Stimulated activated CD4-positive, alpha-beta T cell treated with anti-CD3 and anti-CD28 coated beads, Interleukin-2, amount 100 ng/mL, for 48 hours (primary cell): ENCODE measurements around the gene SAYSD1.

ENCODE experiments used
- DNase-seq, 2 donors: peaks; one replicate each; pipeline ENCODE4 v3.0.0-alpha.2; 2020

The SAYSD1 gene

DNA sequence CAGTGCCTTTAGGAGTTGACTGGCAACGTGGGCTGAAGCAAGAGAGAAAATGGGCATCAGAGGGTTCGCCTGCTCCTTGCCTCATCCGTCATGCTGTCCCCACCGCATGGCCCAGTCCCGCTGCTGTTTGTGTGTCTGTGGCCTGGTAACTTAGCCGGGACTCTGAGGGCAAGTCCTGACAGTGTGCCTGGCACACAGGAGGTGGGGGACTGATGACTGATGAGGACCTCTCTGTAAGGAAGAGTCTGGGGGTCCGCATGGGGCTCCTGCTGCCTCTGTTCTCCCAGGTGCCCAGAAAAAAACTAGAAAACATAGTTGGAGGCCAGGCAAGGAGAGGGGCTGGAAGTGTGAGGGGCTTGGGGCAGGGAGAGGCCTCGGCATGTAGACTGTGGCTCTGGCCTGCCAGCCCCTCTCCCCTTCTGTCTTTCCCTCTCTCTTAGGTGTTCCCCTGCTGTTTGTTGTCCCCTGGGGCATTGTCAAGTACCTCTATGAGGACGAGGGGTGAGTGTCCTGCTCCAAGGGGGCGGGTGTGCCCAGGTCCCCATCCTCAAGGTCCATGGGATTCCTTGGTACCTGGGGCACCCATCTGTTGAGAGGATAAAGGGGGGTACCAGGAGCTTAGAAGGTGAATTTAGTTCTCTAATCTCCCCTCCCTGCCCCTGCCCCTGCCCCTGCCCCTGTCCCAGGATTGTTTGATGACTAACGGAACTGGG is 36.9 kb downstream of the SAYSD1 start:
- DNase-seq: no peak

DNA sequence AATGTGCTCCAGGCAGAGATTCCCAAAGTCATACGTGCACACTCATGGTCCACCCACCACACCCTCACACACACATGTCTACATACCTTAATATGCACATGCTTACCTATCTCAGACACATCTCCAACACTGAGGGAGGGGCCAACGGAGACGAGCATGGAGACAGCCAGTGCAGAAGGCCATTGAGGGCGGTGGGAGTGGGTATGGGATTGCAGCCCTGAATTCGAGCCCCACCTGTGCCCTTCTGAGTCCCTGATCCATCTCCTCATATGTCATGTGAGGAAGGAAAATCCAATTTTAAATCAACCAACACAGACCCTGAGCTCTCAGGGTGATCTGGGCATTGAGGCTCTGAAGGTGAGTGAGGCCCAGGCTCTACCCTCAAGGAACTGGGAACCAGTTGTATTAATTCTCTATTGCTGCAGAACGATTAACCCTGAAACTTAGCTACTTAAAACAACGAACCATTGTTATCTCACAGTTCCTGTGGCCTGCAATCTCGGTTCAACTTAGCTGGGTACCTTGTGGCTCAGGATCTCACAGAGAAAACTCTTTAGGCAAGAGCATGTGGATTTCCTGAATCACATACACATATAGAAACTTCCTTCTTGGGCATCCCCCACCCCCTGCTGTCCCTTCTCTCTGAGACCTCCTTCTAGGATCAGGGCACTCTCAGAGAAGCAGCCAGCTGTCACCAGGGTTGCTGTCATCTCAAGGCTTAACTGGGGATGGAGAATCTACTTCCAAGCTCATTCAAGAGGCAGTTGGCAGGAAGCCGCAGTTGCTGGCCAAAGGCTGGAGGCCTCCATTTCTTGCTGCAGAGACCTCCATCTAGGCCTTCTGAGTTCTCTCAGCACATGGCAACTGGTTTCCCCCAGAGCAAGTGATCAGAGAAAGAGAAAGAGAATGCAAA is 38.1 kb downstream of the SAYSD1 start:
- DNase-seq: no peak

DNA sequence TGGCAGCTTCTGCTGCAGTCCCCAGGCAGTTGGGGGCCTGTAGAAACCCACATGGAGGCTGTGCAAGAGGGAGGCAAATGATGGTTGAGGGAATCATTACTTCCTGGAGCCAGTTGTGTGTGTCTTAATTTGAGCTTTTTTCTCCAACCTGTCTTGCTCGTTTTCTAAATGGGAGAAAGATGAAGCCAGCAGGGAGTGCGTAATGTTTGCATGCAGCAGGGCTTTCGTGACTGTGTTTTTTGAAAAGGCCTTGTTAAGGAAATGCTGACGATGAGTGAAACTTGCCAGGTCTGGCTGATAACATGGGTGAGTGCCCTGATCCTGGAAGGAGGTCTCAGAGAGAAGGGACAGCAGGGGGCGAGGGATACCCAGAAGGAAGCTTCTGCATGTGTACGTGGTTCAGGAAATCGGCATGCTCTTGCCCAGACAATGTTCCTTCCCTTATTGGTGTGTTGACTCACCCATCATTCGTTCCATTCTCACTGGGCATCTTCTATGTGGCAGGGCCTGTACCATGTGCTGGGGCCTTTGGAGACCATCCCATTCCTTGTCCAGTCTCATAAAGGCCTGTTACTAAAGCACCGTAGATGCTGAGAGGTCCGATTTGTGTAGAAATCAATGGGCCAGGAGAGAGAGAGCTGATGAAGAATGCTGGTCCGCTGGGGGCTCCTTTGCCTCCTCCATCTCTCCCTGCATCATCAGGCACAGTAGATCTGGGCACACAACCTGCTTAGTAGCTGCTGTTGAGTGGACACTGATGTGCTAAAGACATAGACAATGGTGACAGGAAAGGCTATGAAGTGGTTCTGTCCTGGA is 39.0 kb downstream of the SAYSD1 start:
- no peak for DNase-seq

GRCh38 chr6:39075010-39075686 is 39.8 kb downstream of the SAYSD1 start:
- no peak for DNase-seq

GRCh38 chr6:39074486-39074885 is 40.5 kb downstream of the SAYSD1 start:
- DNase-seq: no peak

GRCh38 chr6:39073471-39074355 is 41.3 kb downstream of the SAYSD1 start:
- no peak for DNase-seq

- DNase-seq: no peak
Measured at GRCh38 chr6:39072830-39073229, 42.2 kb downstream of the SAYSD1 start.

GRCh38 chr6:39068391-39068790 is 46.6 kb downstream of the SAYSD1 start:
- no peak for DNase-seq

DNA sequence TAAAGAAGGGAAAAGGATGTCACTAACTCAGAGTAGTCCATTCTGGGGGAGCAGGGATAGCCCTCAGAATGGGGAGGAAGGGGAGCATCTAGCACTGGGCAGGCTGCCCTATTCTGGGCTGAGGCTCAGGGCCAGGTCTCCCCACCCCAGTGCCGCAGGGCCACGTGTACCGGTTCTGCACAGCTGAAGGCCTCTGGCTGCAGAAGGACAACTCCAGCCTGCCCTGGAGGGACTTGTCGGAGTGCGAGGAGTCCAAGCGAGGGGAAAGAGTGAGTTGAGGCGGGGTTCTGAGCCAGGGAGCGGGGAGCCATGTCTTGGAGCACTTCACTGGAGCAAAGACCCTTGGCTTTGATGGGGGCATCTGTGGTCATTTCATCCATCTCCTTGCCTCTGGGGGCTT is 49.4 kb downstream of the SAYSD1 start:
- DNase-seq: no peak

DNA sequence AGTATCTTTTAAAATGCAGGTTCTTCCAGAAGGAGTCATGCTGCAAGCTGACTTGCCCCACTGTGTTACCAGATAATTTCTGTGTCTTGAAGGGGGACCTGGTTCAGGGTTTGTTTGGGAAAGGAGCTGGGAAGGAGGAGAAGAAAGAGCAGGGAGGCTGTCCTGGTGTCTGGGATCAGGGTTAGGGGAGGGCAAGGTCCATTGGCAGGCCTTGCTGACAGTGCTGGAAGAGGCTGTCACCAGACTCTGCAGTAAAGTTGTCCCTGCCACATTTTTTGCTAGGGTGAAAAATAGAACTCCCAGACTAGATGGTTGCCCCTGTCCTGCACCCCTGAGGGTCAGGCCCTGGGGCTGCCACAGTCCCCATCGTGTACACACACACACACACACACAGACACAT is 51.5 kb downstream of the SAYSD1 start:
- no peak for DNase-seq

DNA sequence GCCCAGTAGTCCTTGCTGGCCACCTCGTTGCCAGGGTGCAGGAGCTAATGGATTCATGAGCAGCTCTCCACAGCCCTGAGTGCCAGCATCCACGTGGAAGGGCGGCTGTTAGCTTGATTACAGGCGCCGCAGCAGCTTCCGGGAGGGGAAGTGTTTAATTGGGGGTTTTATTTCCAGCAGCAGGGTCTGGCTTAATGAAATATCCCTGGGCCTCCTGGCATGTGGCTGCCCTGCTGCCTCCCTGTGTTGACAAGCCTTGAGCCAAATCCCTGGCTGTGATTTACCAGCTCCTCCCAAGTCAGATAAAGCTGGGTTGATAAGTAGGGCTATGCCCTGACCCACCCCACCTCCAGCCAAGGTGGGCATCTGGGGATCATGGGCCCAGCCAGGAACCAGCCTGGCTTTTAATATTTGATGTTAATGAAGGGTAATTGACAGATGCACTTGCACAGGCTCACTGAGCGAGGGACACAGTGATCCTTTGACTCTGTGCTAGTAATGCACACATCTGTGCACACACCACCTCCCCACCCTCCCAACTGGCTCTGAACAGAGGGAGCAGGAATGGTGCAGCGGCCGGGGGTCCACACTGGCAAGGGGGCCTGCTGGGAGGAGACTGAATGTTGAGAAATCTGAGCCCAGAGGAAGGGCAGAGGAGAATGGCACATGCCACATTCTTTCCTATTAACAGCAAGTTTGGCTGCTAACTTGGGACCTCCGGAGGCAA is 52.8 kb downstream of the SAYSD1 start:
- no peak for DNase-seq

- DNase-seq: no peak
Measured at GRCh38 chr6:39061588-39061987, 53.4 kb downstream of the SAYSD1 start.

- DNase-seq: no peak
Measured at GRCh38 chr6:39061182-39061581, 53.8 kb downstream of the SAYSD1 start.

DNA sequence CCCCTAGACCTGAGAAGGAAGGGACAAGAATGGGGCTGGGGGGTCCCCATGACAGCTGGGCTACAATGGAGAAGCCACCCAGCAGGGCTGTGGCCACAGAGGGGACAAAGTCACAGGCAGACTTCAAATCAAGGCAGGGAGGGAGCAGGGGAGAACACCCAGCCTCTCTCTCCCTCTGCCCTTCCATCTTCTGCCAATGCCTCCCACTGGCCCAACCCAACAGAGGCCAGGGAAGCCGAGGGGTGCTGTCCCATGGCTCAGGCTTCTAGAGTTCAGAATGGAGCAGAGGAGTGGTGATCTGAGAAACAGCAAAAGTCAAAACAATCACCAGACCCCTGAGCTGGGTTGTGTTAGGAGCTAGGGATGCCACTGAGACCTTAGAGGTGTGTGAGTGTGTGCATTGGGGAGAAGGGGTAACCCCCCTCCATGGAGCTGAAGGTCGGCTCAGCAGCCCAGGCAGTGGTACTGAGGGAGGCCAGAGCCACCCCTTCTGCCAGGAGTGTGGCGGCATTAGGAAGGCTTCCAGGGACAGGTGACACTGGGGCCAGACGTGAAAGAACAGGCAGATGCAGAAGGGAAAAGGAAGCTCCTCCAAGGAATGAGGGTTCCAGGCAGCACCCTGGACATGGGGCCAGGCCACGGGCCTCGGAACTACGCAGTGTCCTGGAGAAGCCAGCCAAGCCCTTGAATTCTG is 54.4 kb downstream of the SAYSD1 start:
- DNase-seq: no peak

GRCh38 chr6:39059496-39060310 is 55.3 kb downstream of the SAYSD1 start:
- no peak for DNase-seq

DNA sequence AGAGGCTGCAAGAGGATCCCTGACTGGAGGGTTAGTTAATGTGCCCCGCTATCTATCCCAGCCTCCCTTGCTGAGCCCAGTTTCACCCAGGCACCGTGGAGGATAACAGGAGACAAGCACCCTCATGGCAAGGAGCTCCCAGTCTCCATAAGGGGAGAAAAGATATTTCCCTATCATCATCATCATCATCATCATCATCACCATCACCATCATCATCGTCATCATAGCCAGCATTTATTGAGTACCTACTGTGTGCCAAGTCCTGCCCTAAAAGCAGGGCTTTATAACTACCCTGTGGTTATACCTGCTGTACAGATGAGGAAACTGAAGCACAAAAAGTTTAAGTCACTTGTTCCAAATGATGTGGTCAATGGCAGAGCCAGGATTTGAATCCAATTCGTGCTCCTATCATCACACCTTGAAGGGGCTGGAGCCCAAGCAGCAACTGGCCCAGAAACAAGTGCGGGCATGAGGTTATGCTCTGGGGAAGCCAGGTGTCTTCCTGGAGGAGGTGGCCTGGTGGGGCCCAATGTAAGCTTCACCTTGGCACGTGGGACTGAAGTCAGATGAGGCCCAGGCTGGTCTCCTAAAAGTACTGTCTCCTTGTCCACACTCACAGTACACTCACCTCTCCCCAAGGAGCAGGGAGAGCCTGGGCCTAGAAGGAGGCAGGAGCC is 56.4 kb downstream of the SAYSD1 start:
- no peak for DNase-seq

DNA sequence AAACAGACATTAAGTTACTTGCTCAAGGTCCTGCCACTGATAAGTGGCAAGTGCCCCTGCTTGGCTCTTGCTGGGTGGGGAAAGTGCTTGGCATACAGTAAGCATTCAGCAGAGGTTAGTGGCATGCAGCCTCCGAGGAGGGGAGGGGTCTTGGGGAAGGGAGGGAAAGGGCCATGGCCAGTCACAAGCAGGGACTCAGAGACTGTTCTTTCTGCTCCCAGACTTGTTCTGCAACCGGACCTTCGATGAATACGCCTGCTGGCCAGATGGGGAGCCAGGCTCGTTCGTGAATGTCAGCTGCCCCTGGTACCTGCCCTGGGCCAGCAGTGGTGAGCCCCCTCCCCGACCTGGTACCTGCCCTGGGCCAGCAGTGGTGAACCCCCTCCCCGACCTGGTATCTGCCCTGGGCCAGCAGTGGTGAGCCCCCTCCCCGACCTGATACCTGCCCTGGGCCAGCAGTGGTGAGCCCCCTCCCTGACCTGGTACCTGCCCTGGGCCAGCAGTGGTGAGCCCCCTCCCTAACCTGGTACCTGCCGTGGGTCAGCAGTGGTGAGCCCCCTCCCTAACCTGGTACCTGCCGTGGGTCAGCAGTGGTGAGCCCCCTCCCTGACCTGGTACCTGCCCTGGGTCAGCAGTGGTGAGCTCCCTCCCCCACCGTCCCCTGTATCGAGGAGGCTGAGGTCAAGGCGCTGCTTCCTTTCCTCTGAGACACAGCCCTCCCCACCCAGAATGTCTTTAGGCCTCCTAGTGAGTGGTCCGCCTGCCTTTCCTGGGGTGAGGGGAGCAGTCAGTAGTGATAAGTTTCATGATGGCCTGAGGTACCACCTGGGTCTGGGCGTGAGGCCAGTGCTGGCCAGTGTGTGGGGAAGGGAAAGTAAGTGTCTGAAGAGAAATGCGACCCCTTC is 57.5 kb downstream of the SAYSD1 start:
- DNase-seq: no peak

DNA sequence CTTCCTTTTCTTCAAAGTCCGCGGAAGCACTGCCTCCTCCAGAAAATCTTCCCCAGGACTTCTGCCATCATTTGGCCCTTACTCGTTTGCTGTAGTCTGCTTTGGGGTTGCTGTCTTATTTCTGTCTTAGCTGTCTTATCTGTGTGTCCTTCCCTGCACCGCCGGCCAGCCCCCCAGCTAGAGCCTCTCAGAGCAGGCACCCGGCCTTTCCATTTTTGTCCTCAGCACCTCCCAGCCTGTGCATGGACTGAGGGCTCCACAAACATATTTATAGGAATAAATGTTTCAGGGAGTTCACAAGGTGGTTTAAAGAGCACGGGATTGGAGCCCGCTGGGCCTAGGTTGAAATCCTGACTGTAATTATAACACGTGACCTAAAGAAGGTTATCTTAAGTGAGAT is 58.3 kb downstream of the SAYSD1 start:
- no peak for DNase-seq
